CD14-positive monocyte (primary cell): ENCODE measurements around the gene MRPL23. TPM values are rescaled to one million over a fixed set of nuclear protein-coding genes. Genes with fewer than 3 reads are reported as not detected.

Experiments used
- DNase-seq, 3 donors: peaks; one replicate each; pipeline ENCODE4 v3.0.0-alpha.2; 2011 to 2022
- H2AFZ ChIP-seq: 2 replicates; pipeline ENCODE4 v1.6.0; 2012; ENCODE audit warnings: mild to moderate bottlenecking, low read depth, low read length, inconsistent platforms; ENCODE audit not compliant: insufficient read depth, poor library complexity, severe bottlenecking
- H3K27ac ChIP-seq, 2 donors: 1 replicate in 1 of 2; 2 replicates in 1 of 2; pipeline ENCODE4 v1.5.1; 2012 to 2013; ENCODE audit warnings: low read length in 2 of 2, control low read depth in 1 of 2, inconsistent platforms in 1 of 2, low read depth in 1 of 2, mild to moderate bottlenecking in 1 of 2
- H3K27me3 ChIP-seq, 2 donors: one replicate each; pipeline versions ENCODE4 v1.6.0 to v1.6.1; 2011 to 2013; ENCODE audit warnings: low read length in 2 of 2; ENCODE audit not compliant: control insufficient read depth in 2 of 2, insufficient read depth in 2 of 2
- H3K36me3 ChIP-seq, 2 donors: replicated peaks in 1 of 2; 1 replicate in 1 of 2; 2 replicates in 1 of 2; pipeline versions ENCODE4 v1.5.1 to v1.6.1; 2012 to 2013; ENCODE audit warnings: low read length in 2 of 2, control low read depth in 1 of 2, inconsistent platforms in 1 of 2, mild to moderate bottlenecking in 1 of 2; ENCODE audit not compliant: insufficient read depth in 2 of 2, control insufficient read depth in 1 of 2
- H3K4me1 ChIP-seq, 2 donors: 1 replicate in 1 of 2; 2 replicates in 1 of 2; pipeline versions ENCODE4 v1.5.1 to v1.6.1; 2012 to 2013; ENCODE audit warnings: low read length in 2 of 2, control low read depth in 1 of 2, inconsistent platforms in 1 of 2, mild to moderate bottlenecking in 1 of 2, moderate library complexity in 1 of 2; ENCODE audit not compliant: insufficient read depth in 2 of 2, control insufficient read depth in 1 of 2
- H3K4me2 ChIP-seq: replicated peaks from 2 replicates; pipeline ENCODE3; 2012; ENCODE audit warnings: low read length, moderate library complexity, mild to moderate bottlenecking; ENCODE audit not compliant: poor library complexity, severe bottlenecking; ENCODE audit errors: extremely low read depth
- H3K4me3 ChIP-seq, 3 experiments: fragments of 200-600 bp in 1 of 3; sonication (generic) in 1 of 3; replicated peaks in 1 of 3; 1 replicate in 2 of 3; 2 replicates in 1 of 3; pipeline ENCODE4 v1.5.1; 2011 to 2013; ENCODE audit warnings: low read length in 3 of 3, mild to moderate bottlenecking in 3 of 3, control low read depth in 2 of 3, low read depth in 2 of 3, inconsistent platforms in 1 of 3, moderate library complexity in 1 of 3
- H3K79me2 ChIP-seq: 2 replicates; pipeline ENCODE4 v1.6.0; 2012; ENCODE audit warnings: mild to moderate bottlenecking, control low read depth, inconsistent platforms, low read length, moderate library complexity; ENCODE audit not compliant: insufficient read depth
- H3K9ac ChIP-seq: 2 replicates; pipeline ENCODE4 v1.6.0; 2017; ENCODE audit warnings: low read length, mild to moderate bottlenecking; ENCODE audit not compliant: insufficient read depth, poor library complexity, severe bottlenecking
- H3K9me3 ChIP-seq, 2 donors: replicated peaks in 1 of 2; 1 replicate in 1 of 2; 2 replicates in 1 of 2; pipeline versions ENCODE4 v1.5.1 to v1.6.1; 2012 to 2013; ENCODE audit warnings: low read length in 2 of 2, control low read depth in 1 of 2; ENCODE audit not compliant: control insufficient read depth in 1 of 2, insufficient read depth in 1 of 2
- H4K20me1 ChIP-seq: 2 replicates; pipeline ENCODE4 v1.6.0; 2012; ENCODE audit warnings: mild to moderate bottlenecking, low read length, control low read depth, moderate library complexity; ENCODE audit not compliant: insufficient read depth
- H3K27ac Mint-ChIP-seq, 7 donors: one replicate each; pipeline ENCODE4 v1.8.0; 2020; ENCODE audit warnings: mild to moderate bottlenecking in 7 of 7, mixed read lengths in 7 of 7, moderate library complexity in 6 of 7, inconsistent platforms in 2 of 7
- H3K27me3 Mint-ChIP-seq, 3 donors: one replicate each; pipeline ENCODE4 v1.8.0; 2021 to 2022; ENCODE audit warnings: low read depth in 3 of 3, mild to moderate bottlenecking in 3 of 3, mixed read lengths in 3 of 3, moderate library complexity in 3 of 3, inconsistent platforms in 1 of 3
- H3K36me3 Mint-ChIP-seq, 2 donors: one replicate each; pipeline ENCODE4 v1.8.0; 2020; ENCODE audit warnings: mixed read lengths in 2 of 2, inconsistent platforms in 1 of 2, mild to moderate bottlenecking in 1 of 2
- H3K4me1 Mint-ChIP-seq: one replicate; pipeline ENCODE4 v1.8.0; 2020; ENCODE audit warnings: mild to moderate bottlenecking, mixed read lengths
- H3K4me3 Mint-ChIP-seq, 2 donors: one replicate each; pipeline ENCODE4 v1.8.0; 2020; ENCODE audit warnings: mild to moderate bottlenecking in 2 of 2, mixed read lengths in 2 of 2, moderate library complexity in 1 of 2
- H3K9me3 Mint-ChIP-seq, 7 donors: one replicate each; pipeline ENCODE4 v1.8.0; 2020 to 2022; ENCODE audit warnings: mixed read lengths in 7 of 7, mild to moderate bottlenecking in 6 of 7, moderate library complexity in 6 of 7, inconsistent platforms in 2 of 7
- WGBS: methylation state at CpG from one replicate; pipeline ENCODE4 v1.1.5; 2013; ENCODE audit warnings: missing lambda C conversion rate; ENCODE audit not compliant: insufficient coverage; 5-methylcytosine and 5-hydroxymethylcytosine counted together
- intact Hi-C, 2 donors: fragments of 100-400 bp; cut with micrococcal nuclease; formaldehyde crosslinking; loops; one replicate each; pipeline versions ENCODE4 v1.15.0 to v1.15.1; 2023
- polyA plus RNA-seq, 3 donors: library from polyadenylated mRNA; depleted of rRNA in 1 of 3; unstranded in 2 of 3; stranded (reverse) in 1 of 3; fragments of 300-500 nt in 2 of 3; fragments of >200 nt in 1 of 3; fragmentation: Illumina TruSeq in 2 of 3; gene quantifications; 1 replicate in 2 of 3; 2 replicates in 1 of 3; pipeline ENCODE4 v1.2.3, GENCODE V29; 2012 to 2021
- TF ChIP-seq, protein P1 (sequence below): fragments of 200-600 bp; IDR thresholded peaks from one replicate; pipeline ENCODE4 v1.8.0; 2022; ENCODE audit warnings: antibody characterized with exemption, mild to moderate bottlenecking

The MRPL23 gene
- polyA plus RNA-seq, 3 donors = 19.3 to 109 (median 51.1) TPM

GRCh38 chr11:1924646-1925372, 22.3 kb upstream of the MRPL23 start:
- DNase-seq = no peak
- H3K36me3 Mint-ChIP-seq = no peaks in the 10 kb centered on the region
- Histone ChIP-seq H3K4me3 (no peak overlapping the region), H3K36me3 (no peaks in the 10 kb centered on the region), H3K79me2 (no peaks in the 10 kb centered on the region), H4K20me1 (no peaks in the 10 kb centered on the region), H3K9me3 (no peaks in the 10 kb centered on the region), H3K27me3 (no peaks in the 10 kb centered on the region), H3K27ac (no peak overlapping the region), H3K4me2 (no peak overlapping the region), H2AFZ (no peak overlapping the region), H3K4me1 (peaks cover 0 to 10% of the 10 kb centered on the region in 2 donors), H3K9ac (no peak overlapping the region)
- H3K4me1 Mint-ChIP-seq = peaks cover 7% of the 10 kb centered on the region
- intact Hi-C loops = loop anchor here in 1 of 2 donors (5.0 to 10.0 kb wide), 2 partner anchors 228 to 230 kb away; partner anchors contain the start of gene KRTAP5-6
- H3K4me3 Mint-ChIP-seq = no peak overlapping the region
- H3K9me3 Mint-ChIP-seq = peaks cover 0 to 4% (median 0%) of the 10 kb centered on the region in 7 donors
- 96% methylated on average over 12 of the region's 21 CpGs for WGBS
- TF ChIP-seq, protein P1, sequence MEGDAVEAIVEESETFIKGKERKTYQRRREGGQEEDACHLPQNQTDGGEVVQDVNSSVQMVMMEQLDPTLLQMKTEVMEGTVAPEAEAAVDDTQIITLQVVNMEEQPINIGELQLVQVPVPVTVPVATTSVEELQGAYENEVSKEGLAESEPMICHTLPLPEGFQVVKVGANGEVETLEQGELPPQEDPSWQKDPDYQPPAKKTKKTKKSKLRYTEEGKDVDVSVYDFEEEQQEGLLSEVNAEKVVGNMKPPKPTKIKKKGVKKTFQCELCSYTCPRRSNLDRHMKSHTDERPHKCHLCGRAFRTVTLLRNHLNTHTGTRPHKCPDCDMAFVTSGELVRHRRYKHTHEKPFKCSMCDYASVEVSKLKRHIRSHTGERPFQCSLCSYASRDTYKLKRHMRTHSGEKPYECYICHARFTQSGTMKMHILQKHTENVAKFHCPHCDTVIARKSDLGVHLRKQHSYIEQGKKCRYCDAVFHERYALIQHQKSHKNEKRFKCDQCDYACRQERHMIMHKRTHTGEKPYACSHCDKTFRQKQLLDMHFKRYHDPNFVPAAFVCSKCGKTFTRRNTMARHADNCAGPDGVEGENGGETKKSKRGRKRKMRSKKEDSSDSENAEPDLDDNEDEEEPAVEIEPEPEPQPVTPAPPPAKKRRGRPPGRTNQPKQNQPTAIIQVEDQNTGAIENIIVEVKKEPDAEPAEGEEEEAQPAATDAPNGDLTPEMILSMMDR = no peak
- H3K27ac Mint-ChIP-seq = no peak overlapping the region
- H3K27me3 Mint-ChIP-seq = peaks cover 7 to 18% (median 8%) of the 10 kb centered on the region in 3 donors

- H3K27ac ChIP-seq = no peak overlapping the region
- H3K4me3 Mint-ChIP-seq = no peak overlapping the region
These were observed 21.6 kb upstream of the MRPL23 start for GRCh38 chr11:1925373-1926155.

More at GRCh38 chr11:1925373-1926155, 21.6 kb upstream of the MRPL23 start:
- H3K36me3 ChIP-seq = no peaks in the 10 kb centered on the region
- H3K9me3 ChIP-seq = no peaks in the 10 kb centered on the region
- no peaks in the 10 kb centered on the region for H3K79me2 ChIP-seq
- H3K4me2 ChIP-seq = no peak overlapping the region
- no peaks in the 10 kb centered on the region for H4K20me1 ChIP-seq
- Mint-ChIP-seq H3K9me3 (peaks cover 0 to 4% (median 0%) of the 10 kb centered on the region in 7 donors), H3K4me1 (peaks cover 7% of the 10 kb centered on the region), H3K27me3 (peaks cover 7 to 15% (median 8%) of the 10 kb centered on the region in 3 donors), H3K36me3 (no peaks in the 10 kb centered on the region), H3K27ac (peak overlapping the region in 1 of 7 donors; percentile 30)
- intact Hi-C loops = loop anchor here in 1 of 2 donors (10.0 kb wide), 1 partner anchor 229 kb away; no protein-coding TSS in a partner anchor
- no peaks in the 10 kb centered on the region for H3K27me3 ChIP-seq
- H3K4me1 ChIP-seq = peaks cover 0 to 10% of the 10 kb centered on the region in 2 donors
- no peak overlapping the region for H3K9ac ChIP-seq
- H2AFZ ChIP-seq = no peak overlapping the region
- no peak for DNase-seq
- H3K4me3 ChIP-seq = no peak overlapping the region
- WGBS = 92% methylated on average over 17 of the region's 23 CpGs
- TF ChIP-seq, protein P1 = no peak
